NCI-H345 treated with DMSO at 0.1 percent for 48 hours (cell line): ENCODE measurements around the gene TOM1.

Experiments used
- DNase-seq: peaks from one replicate; lab custom pipeline; 2025; ENCODE audit not compliant: unreplicated experiment; lab: John Stamatoyannopoulos, UW

Gene TOM1

GRCh38 chr22:35367331-35367886, 67.7 kb downstream of the TOM1 start:
- no peak for DNase-seq

GRCh38 chr22:35368386-35368785, 68.7 kb downstream of the TOM1 start:
- DNase-seq, result no peak

- no peak for DNase-seq
Measured at GRCh38 chr22:35369996-35370395, 70.3 kb downstream of the TOM1 start.

GRCh38 chr22:35373781-35374180, 74.1 kb downstream of the TOM1 start:
- DNase-seq, result no peak

GRCh38 chr22:35375031-35375430, 75.3 kb downstream of the TOM1 start:
- DNase-seq, result no peak

- no peak for DNase-seq
Measured at GRCh38 chr22:35375526-35375925, 75.8 kb downstream of the TOM1 start.

GRCh38 chr22:35376728-35377472, 77.2 kb downstream of the TOM1 start:
- no peak for DNase-seq

GRCh38 chr22:35377735-35378134, 78.0 kb downstream of the TOM1 start:
- DNase-seq, result no peak

GRCh38 chr22:35378621-35379020, 78.9 kb downstream of the TOM1 start:
- DNase-seq, result no peak

- no peak for DNase-seq
Measured at GRCh38 chr22:35379146-35379993, 79.7 kb downstream of the TOM1 start.

- no peak for DNase-seq
Measured at GRCh38 chr22:35380013-35380412, 80.3 kb downstream of the TOM1 start.

GRCh38 chr22:35380537-35381423, 81.1 kb downstream of the TOM1 start, which contains the start of gene HMOX1:
Gene HMOX1, plus strand, starts transcription at chr22:35381096. Its CDS starts 78 bp downstream, at chr22:35381174.
- DNase-seq, result peak; percentile 50

- no peak for DNase-seq
Measured at GRCh38 chr22:35381424-35382009, 81.8 kb downstream of the TOM1 start.

- no peak for DNase-seq
Measured at GRCh38 chr22:35383679-35384071, 84.0 kb downstream of the TOM1 start.

- DNase-seq, result no peak
Measured at GRCh38 chr22:35384527-35384926, 84.8 kb downstream of the TOM1 start.

- no peak for DNase-seq
Measured at GRCh38 chr22:35384975-35385588, 85.4 kb downstream of the TOM1 start.

GRCh38 chr22:35386670-35387288, 87.1 kb downstream of the TOM1 start:
- DNase-seq, result no peak

- no peak for DNase-seq
Measured at GRCh38 chr22:35390933-35391332, 91.2 kb downstream of the TOM1 start.

- no peak for DNase-seq
Measured at GRCh38 chr22:35392357-35392756, 92.7 kb downstream of the TOM1 start.
